Left forelimb (tissue), 1 donor: ENCODE results near the gene CGB5.
"Not testable (repeated sequence)": the region's sequence is repeated elsewhere in the genome, so short reads cannot be mapped to it uniquely, and the experiment has no call there.

ENCODE experiments used
- DNase-seq: peaks from one replicate; pipeline ENCODE4 v3.0.0-alpha.2; 2018; ENCODE audit warnings: low spot score

Gene CGB5

DNA sequence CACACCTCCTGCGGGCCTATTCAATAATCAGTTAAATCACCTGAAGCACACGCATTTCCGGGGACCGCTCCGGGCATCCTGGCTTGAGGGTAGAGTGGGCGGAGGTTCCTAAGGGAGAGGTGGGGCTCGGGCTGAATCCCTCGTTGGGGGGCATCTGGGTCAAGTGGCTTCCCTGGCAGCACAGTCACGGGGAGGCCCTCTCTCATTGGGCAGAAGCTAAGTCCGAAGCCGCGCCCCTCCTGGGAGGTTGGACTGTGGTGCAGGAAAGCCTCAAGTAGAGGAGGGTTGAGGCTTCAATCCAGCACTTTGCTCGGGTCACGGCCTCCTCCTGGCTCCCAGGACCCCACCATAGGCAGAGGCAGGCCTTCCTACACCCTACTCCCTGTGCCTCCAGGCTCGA lies at the start of gene CGB5:
Gene CGB5, plus strand, starts transcription at position 301 of the 400 bp plus-strand sequence. CDS start 362 bp downstream, outside the sequence.
- not testable (repeated sequence) for DNase-seq

- DNase-seq = no peak
These were observed 49.6 kb upstream of the CGB5 start for GRCh38 chr19:48994035-48994386.

- no peak for DNase-seq
These were observed 45.7 kb upstream of the CGB5 start for GRCh38 chr19:48997972-48998371.

DNA sequence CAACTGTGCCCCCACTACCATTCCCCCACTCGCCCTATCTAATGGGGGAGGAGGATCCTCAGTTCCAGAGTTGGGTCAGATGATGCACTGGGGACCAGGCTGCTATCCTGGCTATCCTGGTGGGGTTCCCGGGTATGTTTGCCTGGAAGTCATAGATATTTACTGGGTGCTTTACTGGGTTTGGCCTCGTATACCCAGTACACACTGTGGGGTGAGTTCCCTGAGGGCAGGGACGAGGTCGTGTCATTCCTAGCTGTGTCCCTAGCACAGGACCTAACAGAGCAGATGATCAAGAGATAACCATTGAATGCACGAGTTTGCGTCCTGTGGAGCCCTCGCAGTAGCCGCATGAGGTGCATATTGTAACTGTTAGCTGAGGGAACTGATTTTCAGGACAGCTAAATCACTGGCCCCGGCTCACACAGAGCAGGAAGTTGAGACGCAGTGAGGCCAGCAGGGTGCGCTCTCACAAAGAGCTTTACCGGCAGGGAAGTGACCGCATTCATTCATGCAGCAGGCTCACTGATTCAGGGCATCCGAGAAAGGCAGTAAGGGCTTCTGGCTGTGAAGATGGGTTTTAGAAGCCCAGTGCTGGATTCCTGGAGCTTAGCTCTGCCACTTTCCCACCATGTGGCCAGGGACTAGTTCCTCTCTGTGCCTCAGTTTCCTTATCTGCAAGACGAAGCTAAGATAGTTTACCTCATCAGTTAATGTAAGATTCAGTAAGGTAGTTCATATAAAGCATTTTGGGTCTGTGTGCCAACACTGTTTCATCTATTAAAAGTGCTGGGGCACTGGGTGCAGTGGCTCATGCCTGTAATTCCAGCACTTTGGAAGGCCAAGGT lies 43.9 kb upstream of the CGB5 start:
- no peak for DNase-seq

GRCh38 chr19:49004133-49004532 lies 39.5 kb upstream of the CGB5 start:
- no peak for DNase-seq

- no peak for DNase-seq
These were observed 38.6 kb upstream of the CGB5 start for GRCh38 chr19:49004964-49005614.

GRCh38 chr19:49006905-49007304 lies 36.7 kb upstream of the CGB5 start:
- no peak for DNase-seq

DNA sequence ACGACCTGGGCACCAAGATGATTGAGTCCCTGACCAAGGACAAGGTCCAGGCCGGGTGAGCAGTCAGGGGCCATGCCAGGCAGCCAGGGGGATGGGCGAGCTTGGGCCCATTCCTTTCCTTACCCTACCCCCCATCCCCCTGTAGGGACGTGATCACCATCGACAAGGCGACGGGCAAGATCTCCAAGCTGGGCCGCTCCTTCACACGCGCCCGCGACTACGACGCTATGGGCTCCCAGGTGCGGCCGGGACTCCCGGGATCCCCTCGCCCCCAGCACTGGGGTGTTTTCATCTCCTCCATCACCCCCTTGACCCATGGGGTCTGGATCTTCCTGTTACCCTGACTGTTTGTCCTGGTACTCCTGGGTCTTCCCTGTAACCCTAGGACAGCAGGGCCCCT lies 33.8 kb upstream of the CGB5 start:
- DNase-seq = no peak

DNA sequence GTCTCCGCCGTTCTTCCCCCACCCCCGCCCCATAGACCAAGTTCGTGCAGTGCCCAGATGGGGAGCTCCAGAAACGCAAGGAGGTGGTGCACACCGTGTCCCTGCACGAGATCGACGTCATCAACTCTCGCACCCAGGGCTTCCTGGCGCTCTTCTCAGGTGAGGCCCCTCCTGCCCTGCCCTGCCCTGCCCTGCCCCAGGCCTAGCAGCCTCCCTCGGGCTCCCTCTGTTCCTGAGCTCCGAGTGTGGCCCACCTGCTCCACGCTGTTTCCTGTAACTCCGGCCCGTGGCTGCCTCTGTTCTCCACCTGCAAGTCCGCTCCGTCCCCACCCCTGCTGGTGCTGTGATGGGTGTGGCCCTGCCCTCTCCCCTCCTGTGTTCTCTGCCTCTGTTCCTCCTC lies 33.2 kb upstream of the CGB5 start:
- no peak for DNase-seq

- DNase-seq = no peak
These were observed 32.5 kb upstream of the CGB5 start for GRCh38 chr19:49011194-49011593.

DNA sequence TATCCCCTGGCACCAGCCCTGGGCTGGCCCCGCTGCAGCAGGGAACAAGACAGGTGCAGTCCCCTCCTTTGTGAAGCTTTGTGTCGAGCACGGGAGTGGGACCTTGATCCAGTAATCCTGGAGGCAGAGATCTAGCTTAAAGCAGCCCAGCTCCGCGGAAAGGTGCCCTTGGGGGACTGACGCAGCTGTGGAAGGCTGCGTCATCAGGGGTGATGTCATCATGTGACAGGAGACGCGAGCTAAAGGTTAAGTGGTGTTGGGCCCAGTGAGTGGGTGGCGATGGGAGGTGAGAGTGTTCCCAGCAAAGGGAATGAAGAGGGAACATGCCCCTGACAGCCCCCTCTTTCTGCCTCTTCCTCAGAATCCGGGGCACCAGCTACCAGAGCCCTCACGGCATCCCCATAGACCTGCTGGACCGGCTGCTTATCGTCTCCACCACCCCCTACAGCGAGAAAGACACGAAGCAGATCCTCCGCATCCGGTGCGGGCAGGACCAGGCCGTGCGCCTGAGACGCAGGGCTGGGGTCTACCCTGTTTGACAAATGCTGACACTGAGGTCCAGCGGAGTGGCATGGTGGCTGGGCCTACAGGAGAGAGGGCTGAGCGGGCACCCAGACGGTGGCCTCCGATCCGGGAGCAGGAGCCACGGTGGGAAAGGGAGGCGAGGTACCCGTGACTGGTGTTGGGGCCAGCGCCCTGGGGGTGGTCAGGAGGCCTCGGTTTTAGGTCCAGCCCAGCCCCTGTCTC lies 29.4 kb upstream of the CGB5 start:
- no peak for DNase-seq

DNA sequence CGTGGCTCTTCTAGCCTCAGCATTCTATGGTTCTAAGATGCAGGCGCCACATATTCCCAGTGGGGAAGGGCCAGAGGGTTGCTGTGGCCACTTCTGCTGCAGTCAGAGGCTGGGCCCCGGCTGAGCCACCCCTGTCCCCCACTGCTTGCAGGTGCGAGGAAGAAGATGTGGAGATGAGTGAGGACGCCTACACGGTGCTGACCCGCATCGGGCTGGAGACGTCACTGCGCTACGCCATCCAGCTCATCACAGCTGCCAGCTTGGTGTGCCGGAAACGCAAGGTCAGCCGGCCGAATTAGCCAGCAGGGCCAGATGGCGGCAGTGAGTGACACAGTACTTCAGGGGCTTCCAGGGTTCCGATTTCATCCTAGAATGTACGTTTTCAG lies 28.8 kb upstream of the CGB5 start:
- no peak for DNase-seq

DNA sequence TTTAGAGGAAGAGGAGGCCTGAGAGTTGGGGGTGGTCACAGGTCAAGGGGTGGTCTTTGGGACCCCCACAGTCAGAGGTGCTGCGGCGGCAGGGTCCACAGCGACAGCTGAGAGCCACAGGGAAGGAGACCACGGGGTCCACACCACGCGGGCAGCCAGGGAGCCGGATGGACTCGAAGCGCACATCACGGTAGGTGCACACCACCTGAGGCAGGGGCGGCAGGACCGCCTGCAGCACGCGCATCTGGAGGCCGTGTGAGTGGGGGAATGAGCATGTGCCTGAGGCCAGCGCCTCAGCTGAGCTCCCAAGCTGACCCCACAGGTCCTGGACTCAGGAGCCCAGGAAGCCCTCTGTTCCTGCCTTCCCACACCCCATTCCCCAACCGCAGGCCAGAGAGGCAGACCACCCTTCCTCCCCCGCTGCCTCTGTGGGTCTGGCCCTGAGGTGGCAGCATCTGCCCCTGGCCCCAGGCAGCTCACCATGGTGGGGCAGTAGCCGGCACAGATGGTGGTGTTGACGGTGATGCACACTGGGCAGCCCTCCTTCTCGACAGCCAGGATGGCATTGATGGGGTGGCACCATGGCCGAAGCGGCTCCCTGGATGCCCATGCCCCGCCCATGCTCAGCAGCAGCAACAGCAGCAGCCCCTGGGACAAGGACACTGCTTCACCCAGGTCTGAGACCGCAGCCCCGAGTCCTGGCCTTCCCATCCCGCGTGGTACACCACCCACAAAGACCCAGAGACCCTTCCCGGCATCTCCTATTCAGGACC lies 27.4 kb upstream of the CGB5 start:
- no peak for DNase-seq

DNA sequence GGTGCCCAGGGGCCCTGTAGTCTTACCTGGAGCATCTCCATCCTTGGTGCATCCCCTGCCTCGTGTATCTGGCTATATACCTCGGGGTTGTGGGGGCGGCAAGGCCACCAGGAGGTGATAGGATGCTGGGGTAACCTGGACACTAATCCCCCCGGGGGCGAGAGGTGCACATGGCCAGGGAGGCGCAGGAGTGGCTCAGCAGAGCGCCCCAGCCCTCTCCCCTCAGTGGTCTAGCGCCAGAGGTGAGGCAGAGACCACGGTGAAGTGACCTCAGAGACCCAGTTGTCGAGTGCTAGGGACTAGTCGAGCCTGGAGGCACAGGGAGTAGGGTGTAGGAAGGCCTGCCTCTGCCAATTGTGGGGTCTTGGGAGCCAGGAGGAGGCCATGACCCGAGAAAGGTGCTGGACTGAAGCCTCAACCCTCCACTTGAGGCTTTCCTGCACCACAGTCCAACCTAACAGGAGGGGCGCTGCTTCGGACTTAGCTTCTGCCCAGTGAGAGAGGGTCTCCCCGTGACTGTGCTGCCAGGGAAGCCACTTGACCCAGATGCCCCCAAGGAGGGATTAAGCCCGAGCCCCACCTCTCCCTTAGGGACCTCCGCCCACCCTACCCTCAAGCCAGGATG lies 26.5 kb upstream of the CGB5 start, which contains the start of gene LHB:
Gene LHB, minus strand, starts transcription at position 51 of the 625 bp plus-strand sequence. Its CDS starts 10 bp downstream, at position 41.
- DNase-seq = no peak

DNA sequence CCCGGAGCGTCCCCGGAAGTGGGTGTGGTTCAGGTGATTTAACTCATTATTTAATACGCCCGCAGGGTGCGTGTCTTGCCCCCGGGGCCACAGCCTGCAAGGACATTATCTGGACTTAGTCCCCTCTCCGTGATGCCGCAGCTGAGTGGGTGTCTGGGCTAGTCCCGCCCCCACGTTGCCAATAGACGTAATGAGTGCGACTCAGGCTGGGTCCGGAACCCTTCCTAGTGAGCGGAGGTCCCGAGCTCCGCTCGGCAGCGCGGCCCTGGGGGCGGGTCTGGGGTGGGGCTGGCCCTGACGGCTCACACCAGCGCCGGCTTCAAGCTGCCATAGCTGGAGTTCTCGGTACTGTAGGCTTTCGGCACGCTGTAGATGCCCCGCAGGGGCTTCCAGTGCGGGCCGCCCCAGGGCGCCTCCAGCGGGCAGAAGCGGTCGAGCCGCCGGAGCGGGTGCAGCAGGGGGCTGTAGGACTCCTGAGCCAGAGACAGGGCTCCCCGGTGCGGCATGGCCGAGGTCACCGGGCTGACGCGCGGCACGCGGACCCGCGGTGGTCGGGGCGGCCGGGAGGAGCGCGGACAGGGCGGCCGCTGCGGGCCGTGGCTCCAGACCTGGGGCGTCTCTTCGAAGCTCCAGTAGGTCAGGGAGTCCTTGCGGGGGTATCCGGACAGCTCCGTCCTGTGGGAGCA lies 25.8 kb upstream of the CGB5 start:
- no peak for DNase-seq

DNA sequence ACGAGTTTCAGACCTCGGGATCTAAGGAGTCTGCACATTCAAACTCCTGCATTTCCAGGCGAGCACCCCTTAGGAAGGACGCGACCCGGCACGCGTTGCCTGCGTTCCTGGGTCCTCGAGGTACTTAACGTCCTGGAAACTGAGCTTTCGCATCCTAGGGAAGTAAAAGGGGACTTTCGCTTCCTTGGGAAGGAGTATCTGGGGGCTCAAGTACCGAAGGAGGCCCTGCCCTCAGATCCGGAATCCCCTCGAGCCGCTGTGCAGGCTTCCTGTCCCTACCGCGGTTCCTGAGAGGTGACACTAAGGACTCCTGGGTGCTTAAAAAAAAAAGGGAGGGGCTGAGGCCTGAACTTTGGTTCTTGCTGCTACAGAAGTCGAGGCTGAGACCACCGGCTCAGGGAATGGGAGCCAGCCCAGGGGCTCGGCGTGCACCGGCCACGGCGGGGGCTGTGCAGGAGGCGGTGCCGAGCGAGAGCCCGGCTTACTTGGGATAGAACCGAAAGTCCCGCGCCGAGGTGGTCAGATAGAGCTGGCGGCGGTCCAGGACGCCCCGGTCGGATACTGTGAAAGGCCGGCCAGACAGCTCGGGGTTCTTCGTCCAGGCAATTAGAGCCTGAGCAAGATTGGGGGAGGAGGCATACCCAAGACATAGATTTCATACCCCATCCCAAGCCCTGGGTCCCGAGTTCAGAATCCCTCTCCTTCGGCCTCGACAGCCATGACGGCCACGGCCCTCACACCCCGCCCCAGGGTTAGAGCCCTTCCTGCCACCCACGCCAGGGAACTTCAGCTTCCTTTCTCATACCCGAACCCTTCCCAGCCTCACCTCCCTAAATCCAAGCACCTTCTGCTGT lies 25.0 kb upstream of the CGB5 start:
- DNase-seq = not testable (repeated sequence)

DNA sequence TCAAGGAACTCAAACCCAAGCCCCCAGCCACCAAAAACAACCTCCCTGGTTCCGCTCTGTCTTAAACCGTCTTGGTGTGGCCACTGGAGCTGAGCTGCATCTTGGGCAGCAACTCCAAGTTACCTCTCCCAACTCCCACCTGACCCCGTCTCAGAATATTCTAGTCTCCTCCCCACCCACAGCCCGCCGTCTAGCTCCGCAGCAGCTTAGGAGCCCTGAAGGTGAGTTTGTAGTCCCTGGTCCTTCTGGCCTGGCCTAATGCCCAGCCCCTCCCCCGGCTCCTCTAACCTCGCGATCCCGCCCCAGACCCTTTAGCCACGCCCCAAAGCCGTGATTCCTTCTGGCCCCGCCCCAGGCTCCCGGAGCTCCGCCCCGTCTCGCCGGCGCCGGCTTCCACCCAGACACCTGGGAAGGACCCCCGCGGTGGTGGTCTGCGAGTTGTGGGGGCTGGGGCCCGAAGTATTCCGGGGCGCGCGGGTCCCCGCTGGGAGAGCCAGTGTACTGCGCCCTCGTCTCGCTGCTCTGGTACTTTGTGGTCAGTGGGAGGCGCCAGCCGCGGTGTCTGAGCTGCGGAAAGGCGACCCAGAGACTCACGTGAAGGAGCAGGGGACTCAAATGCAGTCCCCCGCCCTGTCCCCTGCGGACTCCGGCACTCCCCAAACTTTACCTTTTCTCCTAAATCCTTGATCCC lies 24.3 kb upstream of the CGB5 start:
- no peak for DNase-seq

- DNase-seq = no peak
These were observed 23.3 kb upstream of the CGB5 start for GRCh38 chr19:49020342-49020741.
